Measurements from ENCODE around the gene TMEM156.

The TMEM156 gene

GRCh38 chr4:38920677-38921076 is 111.5 kb downstream of the TMEM156 start:
- DNase-seq: peak in 1 of 2 experiments; percentile 42

- no peak for DNase-seq
Observed at GRCh38 chr4:38920186-38920585, 112.0 kb downstream of the TMEM156 start.

GRCh38 chr4:38919494-38919893 is 112.7 kb downstream of the TMEM156 start:
- DNase-seq: no peak

- DNase-seq: no peak
Observed at GRCh38 chr4:38917481-38918025, 114.7 kb downstream of the TMEM156 start.
